HG03280 (cell line): ENCODE results near the gene PANK3.

Experiments used
- ATAC-seq: cut with Tn5 transposase; IDR thresholded peaks from one replicate; pipeline ENCODE4 v1.9.1; 2021; ENCODE audit warnings: mild to moderate bottlenecking, moderate library complexity; ENCODE audit not compliant: unreplicated experiment

Gene PANK3

GRCh38 chr5:168578538-168579487 lies at the start of gene PANK3:
PANK3 (minus strand) TSS chr5:168579368; CDS start chr5:168579283, 85 bp downstream.
- peak; percentile 66 for ATAC-seq

- ATAC-seq = no peak
Observed at GRCh38 chr5:168624850-168625364, 45.7 kb upstream of the PANK3 start.

- ATAC-seq = no peak
Observed at GRCh38 chr5:168620807-168621206, 41.6 kb upstream of the PANK3 start.

GRCh38 chr5:168614661-168615060 lies 35.5 kb upstream of the PANK3 start:
- no peak for ATAC-seq

- ATAC-seq = no peak
Observed at GRCh38 chr5:168613996-168614395, 34.8 kb upstream of the PANK3 start.

GRCh38 chr5:168613396-168613795 lies 34.2 kb upstream of the PANK3 start:
- ATAC-seq = no peak

GRCh38 chr5:168612996-168613395 lies 33.8 kb upstream of the PANK3 start:
- no peak for ATAC-seq

- no peak for ATAC-seq
Observed at GRCh38 chr5:168612123-168612522, 33.0 kb upstream of the PANK3 start.

GRCh38 chr5:168611165-168611564 lies 32.0 kb upstream of the PANK3 start:
- no peak for ATAC-seq

- no peak for ATAC-seq
Observed at GRCh38 chr5:168609806-168610482, 30.8 kb upstream of the PANK3 start.

GRCh38 chr5:168608821-168609220 lies 29.7 kb upstream of the PANK3 start:
- no peak for ATAC-seq

- no peak for ATAC-seq
Observed at GRCh38 chr5:168608386-168608785, 29.2 kb upstream of the PANK3 start.

GRCh38 chr5:168607946-168608345 lies 28.8 kb upstream of the PANK3 start:
- no peak for ATAC-seq

GRCh38 chr5:168606562-168606961 lies 27.4 kb upstream of the PANK3 start:
- ATAC-seq = no peak

- no peak for ATAC-seq
Observed at GRCh38 chr5:168604436-168604835, 25.3 kb upstream of the PANK3 start.

- no peak for ATAC-seq
Observed at GRCh38 chr5:168603746-168604145, 24.6 kb upstream of the PANK3 start.

GRCh38 chr5:168602517-168602916 lies 23.3 kb upstream of the PANK3 start:
- no peak for ATAC-seq

GRCh38 chr5:168601972-168602371 lies 22.8 kb upstream of the PANK3 start:
- ATAC-seq = no peak

- no peak for ATAC-seq
Observed at GRCh38 chr5:168600409-168600808, 21.2 kb upstream of the PANK3 start.

- ATAC-seq = no peak
Observed at GRCh38 chr5:168599826-168600225, 20.7 kb upstream of the PANK3 start.

- no peak for ATAC-seq
Observed at GRCh38 chr5:168598639-168599038, 19.5 kb upstream of the PANK3 start.

- ATAC-seq = no peak
Observed at GRCh38 chr5:168596927-168597326, 17.8 kb upstream of the PANK3 start.
